ENCODE measurements around the gene ARSH. TPM values are rescaled to one million over a fixed set of nuclear protein-coding genes. Genes with fewer than 3 reads are reported as not detected.
"Not testable (repeated sequence)": the region's sequence is repeated elsewhere in the genome, so short reads cannot be mapped to it uniquely, and the experiment has no call there.

Gene ARSH
- total and polyA plus RNA-seq, 2 experiments from 2014 or later: not detected

DNA sequence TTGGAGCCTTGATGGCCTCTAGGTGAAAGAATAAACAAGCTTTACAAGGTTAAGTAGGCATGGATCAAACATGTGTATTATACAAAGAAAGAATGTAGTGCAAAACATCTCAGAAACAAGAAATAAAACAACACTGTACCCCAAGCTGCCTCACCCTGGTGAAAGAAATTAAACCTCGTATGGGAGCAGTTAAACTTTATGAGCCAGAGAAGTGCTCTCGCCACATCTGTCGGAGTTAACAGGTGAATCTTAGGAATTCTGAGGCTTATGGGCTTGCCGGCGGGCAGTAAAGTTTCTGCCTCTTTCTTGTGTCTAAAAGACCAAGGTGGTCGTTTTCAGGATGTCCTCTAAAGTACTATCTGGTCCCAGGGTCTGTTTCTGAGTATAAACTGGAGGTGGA lies 34.0 kb upstream of the ARSH start:
- Histone ChIP-seq H3K4me1 (ENCODE audit: low read depth) (no peaks in the 10 kb centered on the region), H3K4me3 (no peak overlapping the region), H3K9me3 (ENCODE audit: low read depth) (no peaks in the 10 kb centered on the region), H3K27ac (no peak overlapping the region), H3K36me3 (no peaks in the 10 kb centered on the region), H3K27me3 (no peaks in the 10 kb centered on the region)
- TF ChIP-seq, protein P1, sequence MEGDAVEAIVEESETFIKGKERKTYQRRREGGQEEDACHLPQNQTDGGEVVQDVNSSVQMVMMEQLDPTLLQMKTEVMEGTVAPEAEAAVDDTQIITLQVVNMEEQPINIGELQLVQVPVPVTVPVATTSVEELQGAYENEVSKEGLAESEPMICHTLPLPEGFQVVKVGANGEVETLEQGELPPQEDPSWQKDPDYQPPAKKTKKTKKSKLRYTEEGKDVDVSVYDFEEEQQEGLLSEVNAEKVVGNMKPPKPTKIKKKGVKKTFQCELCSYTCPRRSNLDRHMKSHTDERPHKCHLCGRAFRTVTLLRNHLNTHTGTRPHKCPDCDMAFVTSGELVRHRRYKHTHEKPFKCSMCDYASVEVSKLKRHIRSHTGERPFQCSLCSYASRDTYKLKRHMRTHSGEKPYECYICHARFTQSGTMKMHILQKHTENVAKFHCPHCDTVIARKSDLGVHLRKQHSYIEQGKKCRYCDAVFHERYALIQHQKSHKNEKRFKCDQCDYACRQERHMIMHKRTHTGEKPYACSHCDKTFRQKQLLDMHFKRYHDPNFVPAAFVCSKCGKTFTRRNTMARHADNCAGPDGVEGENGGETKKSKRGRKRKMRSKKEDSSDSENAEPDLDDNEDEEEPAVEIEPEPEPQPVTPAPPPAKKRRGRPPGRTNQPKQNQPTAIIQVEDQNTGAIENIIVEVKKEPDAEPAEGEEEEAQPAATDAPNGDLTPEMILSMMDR (IDR thresholded peaks at IDR 0.05; ENCODE audit: low read depth, low read length): no peak
- DNase-seq (ENCODE audit: low read depth in 1 of 2, low spot score in 1 of 2): no peak

DNA sequence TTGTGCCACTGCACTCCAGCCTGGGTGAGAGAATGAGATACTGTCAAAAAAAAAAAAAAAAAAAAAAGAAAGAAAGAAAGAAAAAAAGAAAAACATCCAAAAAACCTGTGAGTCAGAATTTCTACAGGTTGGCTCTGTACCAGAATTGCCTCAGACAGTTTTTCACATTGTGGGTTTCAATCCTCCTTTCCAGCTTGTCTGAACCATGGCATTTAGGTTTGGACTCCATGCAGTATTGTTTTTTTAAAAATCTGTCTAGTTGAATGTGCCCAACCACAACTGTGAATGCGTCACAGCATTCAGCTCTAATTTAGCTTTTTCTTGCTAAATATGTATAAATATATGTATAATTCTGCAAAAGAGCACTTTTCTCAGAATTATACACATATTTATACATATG lies 31.4 kb upstream of the ARSH start:
- Histone ChIP-seq H3K4me1 (ENCODE audit: low read depth) (no peaks in the 10 kb centered on the region), H3K27me3 (no peaks in the 10 kb centered on the region), H3K4me3 (no peak overlapping the region), H3K9me3 (ENCODE audit: low read depth) (no peaks in the 10 kb centered on the region), H3K27ac (no peak overlapping the region), H3K36me3 (no peaks in the 10 kb centered on the region)
- peak in 1 of 2 donors; percentile 28 for DNase-seq (ENCODE audit: low read depth in 1 of 2, low spot score in 1 of 2)
- TF ChIP-seq, protein P1 (IDR thresholded peaks at IDR 0.05; ENCODE audit: low read depth, low read length): no peak

DNA sequence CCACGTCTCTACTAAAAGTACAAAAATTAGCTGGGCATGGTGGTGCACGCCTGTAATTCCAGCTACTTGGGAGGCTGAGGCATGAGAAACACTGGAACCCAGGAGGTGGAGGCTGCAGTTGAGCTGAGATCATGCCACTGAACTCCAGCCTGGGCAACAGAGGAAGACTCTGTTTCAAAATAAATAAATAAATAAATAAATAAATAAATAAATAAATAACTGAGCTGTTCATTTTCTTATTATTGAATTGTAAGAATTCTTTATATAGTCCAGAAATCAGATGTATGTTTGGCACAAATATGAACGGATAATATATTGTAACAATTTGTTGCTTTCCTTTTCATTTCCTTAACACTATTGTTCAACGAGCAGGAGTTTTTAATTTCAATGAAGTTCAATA lies 27.7 kb upstream of the ARSH start:
- DNase-seq (ENCODE audit: low read depth in 1 of 2, low spot score in 1 of 2); H3K4me1 ChIP-seq (ENCODE audit: low read depth); H3K27me3 ChIP-seq; H3K36me3 ChIP-seq; H3K4me3 ChIP-seq; H3K27ac ChIP-seq; H3K9me3 ChIP-seq (ENCODE audit: low read depth): not testable (repeated sequence)

DNA sequence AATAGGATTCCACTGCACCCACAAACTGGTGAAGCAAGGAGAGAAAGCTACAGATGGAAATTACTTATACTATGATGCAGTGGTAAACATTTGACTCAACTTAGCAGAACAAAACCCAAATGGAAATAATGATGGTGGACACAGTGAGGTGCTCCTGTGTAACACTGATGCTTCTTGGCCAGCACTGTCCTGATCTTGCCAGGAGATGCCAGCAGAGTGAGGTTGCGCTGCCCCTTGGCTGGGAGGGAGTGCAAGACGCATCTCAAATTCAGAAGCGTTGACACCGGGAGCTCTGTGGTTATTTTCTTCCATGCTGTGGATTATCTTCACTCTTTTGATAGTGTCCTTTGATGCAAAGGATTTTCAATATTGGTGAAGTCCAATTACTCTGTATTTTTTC lies 22.0 kb upstream of the ARSH start:
- Histone ChIP-seq H3K27ac (no peak overlapping the region), H3K9me3 (ENCODE audit: low read depth) (no peaks in the 10 kb centered on the region), H3K27me3 (no peaks in the 10 kb centered on the region), H3K36me3 (no peaks in the 10 kb centered on the region), H3K4me1 (ENCODE audit: low read depth) (no peaks in the 10 kb centered on the region), H3K4me3 (no peak overlapping the region)
- DNase-seq (ENCODE audit: low read depth in 1 of 2, low spot score in 1 of 2): no peak
- TF ChIP-seq, protein P1 (IDR thresholded peaks at IDR 0.05; ENCODE audit: low read depth, low read length): no peak

DNA sequence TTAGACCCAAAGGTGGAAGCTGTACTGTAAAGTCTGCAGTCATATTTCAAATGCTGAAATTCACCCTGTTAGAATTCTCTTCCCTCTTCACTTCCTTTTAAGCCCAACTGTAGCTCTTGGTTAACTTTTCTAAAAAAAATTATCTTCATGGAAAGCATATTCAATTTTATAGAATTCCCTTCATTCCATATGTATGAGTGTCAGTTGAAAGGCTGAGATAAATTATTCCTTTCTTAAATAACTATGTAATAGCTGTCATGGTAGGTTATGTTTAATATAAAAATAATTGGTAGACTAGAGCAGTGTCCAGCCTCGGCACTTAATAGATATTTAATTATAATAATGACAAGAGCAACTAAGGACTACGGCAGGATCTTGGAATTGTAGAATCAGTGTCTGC lies 16.8 kb upstream of the ARSH start:
- H3K27ac ChIP-seq: no peak overlapping the region
- no peak for DNase-seq (ENCODE audit: low read depth in 1 of 2, low spot score in 1 of 2)
- TF ChIP-seq, protein P1 (IDR thresholded peaks at IDR 0.05; ENCODE audit: low read depth, low read length): no peak
- no peak overlapping the region for H3K4me3 ChIP-seq
- H3K36me3 ChIP-seq: no peaks in the 10 kb centered on the region
- H3K9me3 ChIP-seq (ENCODE audit: low read depth): no peaks in the 10 kb centered on the region
- no peaks in the 10 kb centered on the region for H3K27me3 ChIP-seq
- no peaks in the 10 kb centered on the region for H3K4me1 ChIP-seq (ENCODE audit: low read depth)

DNA sequence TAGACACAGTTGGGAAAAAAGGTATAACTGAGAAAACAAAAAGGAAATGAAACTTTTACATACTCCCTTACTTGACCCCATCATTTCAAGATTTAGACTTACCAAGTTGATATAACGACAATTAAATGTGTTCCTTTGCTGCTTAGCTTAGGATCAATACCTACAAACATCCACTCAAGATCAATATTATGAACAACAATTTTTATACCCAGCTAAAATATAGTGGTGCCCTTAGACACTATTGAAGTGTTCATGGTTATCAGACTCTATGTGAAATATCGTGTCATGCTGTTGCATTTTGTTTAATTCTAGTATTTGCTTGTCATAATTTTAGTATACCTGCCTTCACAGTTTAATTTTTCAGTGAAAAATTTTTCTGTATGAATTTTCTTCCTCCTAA lies 4.2 kb downstream of the ARSH start:
- Histone ChIP-seq H3K27ac (no peak overlapping the region), H3K27me3 (no peaks in the 10 kb centered on the region), H3K36me3 (no peaks in the 10 kb centered on the region), H3K4me1 (ENCODE audit: low read depth) (no peaks in the 10 kb centered on the region), H3K9me3 (ENCODE audit: low read depth) (no peaks in the 10 kb centered on the region), H3K4me3 (no peak overlapping the region)
- DNase-seq (ENCODE audit: low read depth in 1 of 2, low spot score in 1 of 2): no peak
- TF ChIP-seq, protein P1 (IDR thresholded peaks at IDR 0.05; ENCODE audit: low read depth, low read length): no peak
